Progenitor cell of endocrine pancreas (in vitro differentiated cells): ENCODE measurements around the gene SMIM20. TPM values are rescaled to one million over a fixed set of nuclear protein-coding genes. Genes with fewer than 3 reads are reported as not detected.

Source experiments
- DNase-seq: peaks from one replicate; pipeline ENCODE4 v3.0.0; 2021; ENCODE audit warnings: low spot score; ENCODE audit not compliant: unreplicated experiment
- H3K27ac Mint-ChIP-seq: 2 replicates; pipeline ENCODE4 v1.8.0; 2021; ENCODE audit warnings: mild to moderate bottlenecking, moderate library complexity, mixed read lengths
- H3K27me3 Mint-ChIP-seq: 2 replicates; pipeline ENCODE4 v1.8.0; 2021; ENCODE audit warnings: mixed read lengths
- H3K36me3 Mint-ChIP-seq: 2 replicates; pipeline ENCODE4 v1.8.0; 2022; ENCODE audit warnings: mixed read lengths; ENCODE audit not compliant: insufficient read depth
- H3K4me1 Mint-ChIP-seq: 2 replicates; pipeline ENCODE4 v1.8.0; 2021; ENCODE audit warnings: low read depth, mixed read lengths
- H3K4me3 Mint-ChIP-seq: 2 replicates; pipeline ENCODE4 v1.8.0; 2021; ENCODE audit warnings: low read depth, mild to moderate bottlenecking, moderate library complexity, mixed read lengths
- H3K9me3 Mint-ChIP-seq: 2 replicates; pipeline ENCODE4 v1.8.0; 2021; ENCODE audit warnings: low read depth, mixed read lengths
- CTCF ChIP-seq: fragments of 200-600 bp; sonication (generic); IDR thresholded peaks from one replicate; pipeline ENCODE4 v1.5.0; 2021; ENCODE audit warnings: antibody characterized with exemption, mild to moderate bottlenecking; ENCODE audit not compliant: unreplicated experiment
- total RNA-seq: library from RNA; stranded (reverse); gene quantifications from 2 replicates; pipeline ENCODE4 v1.2.1, GENCODE V29; 2021

SMIM20 gene
- total RNA-seq, 1 donor from 2014 or later = 41.2 TPM

GRCh38 chr4:25969374-25970155 lies 55.5 kb downstream of the SMIM20 start:
- H3K27me3 Mint-ChIP-seq = no peaks in the 10 kb centered on the region
- H3K9me3 Mint-ChIP-seq = no peaks in the 10 kb centered on the region
- no peak overlapping the region for H3K27ac Mint-ChIP-seq
- DNase-seq = no peak
- H3K4me3 Mint-ChIP-seq = no peak overlapping the region
- H3K4me1 Mint-ChIP-seq = peaks cover 6% of the 10 kb centered on the region
- TF ChIP-seq CTCF = no peak
- no peaks in the 10 kb centered on the region for H3K36me3 Mint-ChIP-seq

- no peak overlapping the region for H3K4me3 Mint-ChIP-seq
Measured at GRCh38 chr4:25970226-25970675, 56.2 kb downstream of the SMIM20 start.

GRCh38 chr4:25970691-25971432 lies 56.8 kb downstream of the SMIM20 start:
- H3K27ac Mint-ChIP-seq = no peak overlapping the region
- no peak for TF ChIP-seq CTCF
- no peak overlapping the region for H3K4me3 Mint-ChIP-seq
- no peaks in the 10 kb centered on the region for H3K36me3 Mint-ChIP-seq
- H3K4me1 Mint-ChIP-seq = peaks cover 4% of the 10 kb centered on the region
- no peaks in the 10 kb centered on the region for H3K27me3 Mint-ChIP-seq
- H3K9me3 Mint-ChIP-seq = no peaks in the 10 kb centered on the region
- DNase-seq = no peak

More at GRCh38 chr4:25970226-25970675, 56.2 kb downstream of the SMIM20 start:
- Mint-ChIP-seq H3K27me3 (no peaks in the 10 kb centered on the region), H3K36me3 (no peaks in the 10 kb centered on the region), H3K27ac (no peak overlapping the region), H3K4me1 (peaks cover 6% of the 10 kb centered on the region), H3K9me3 (no peaks in the 10 kb centered on the region)
- no peak for TF ChIP-seq CTCF
- DNase-seq = no peak

DNA sequence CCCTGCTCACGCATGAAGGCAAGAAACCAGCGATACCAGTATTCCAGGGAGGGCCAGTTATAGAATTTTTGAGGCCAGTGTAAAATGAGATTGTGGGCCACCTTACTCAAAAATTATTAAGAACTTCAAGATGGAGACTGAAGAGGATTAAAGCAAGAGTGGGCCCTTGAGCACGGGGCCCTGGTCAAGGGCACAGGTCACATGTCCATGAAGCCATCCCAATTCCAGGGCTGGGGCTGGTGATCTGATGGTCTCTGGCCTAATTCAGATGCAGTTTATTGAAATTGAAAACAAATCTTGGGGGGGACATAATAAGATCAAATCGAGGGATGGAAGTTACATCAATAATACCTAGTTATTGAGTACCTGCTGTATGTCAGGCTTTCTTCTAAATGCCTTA lies 58.3 kb downstream of the SMIM20 start:
- Mint-ChIP-seq H3K9me3 (peaks cover 4% of the 10 kb centered on the region), H3K4me3 (no peak overlapping the region), H3K4me1 (peaks cover under 1% of the 10 kb centered on the region), H3K36me3 (no peaks in the 10 kb centered on the region), H3K27ac (no peak overlapping the region), H3K27me3 (no peaks in the 10 kb centered on the region)
- no peak for DNase-seq
- TF ChIP-seq CTCF = no peak

DNA sequence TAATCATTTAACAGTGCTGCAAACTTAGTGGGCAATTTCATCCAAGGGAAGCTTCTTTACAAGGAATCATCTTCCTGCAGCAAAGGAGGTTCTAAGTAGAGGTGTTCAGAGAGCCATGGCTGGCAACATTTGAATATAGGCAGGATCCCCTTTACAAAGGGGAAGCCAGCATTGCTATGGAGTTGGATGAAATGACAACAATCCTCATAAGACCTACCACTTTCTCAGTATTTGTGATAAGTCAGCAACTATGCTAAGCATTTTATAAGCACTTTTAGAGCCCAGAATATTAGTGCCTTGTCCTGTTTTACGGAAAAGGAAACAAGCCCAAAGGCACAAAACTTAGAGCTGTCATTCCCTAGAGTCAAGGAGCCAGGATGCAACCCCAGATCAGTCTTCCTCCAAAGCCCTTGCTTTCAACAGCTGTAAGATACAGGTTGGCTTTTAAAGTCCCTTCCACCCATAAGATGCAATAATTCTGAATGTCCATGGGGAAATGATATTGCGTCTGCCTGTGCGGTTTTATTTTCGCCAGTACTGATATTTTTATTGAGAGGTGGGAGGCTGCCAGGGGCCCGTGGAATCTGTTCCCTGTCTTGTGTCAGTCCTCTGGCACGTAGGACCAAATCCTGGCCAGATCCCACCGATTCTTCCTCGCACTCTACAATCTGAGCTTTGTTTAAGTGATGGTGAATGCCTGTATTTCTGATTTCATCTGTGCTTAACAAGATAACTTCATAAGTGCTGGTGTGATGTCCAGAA lies 59.1 kb downstream of the SMIM20 start:
- TF ChIP-seq CTCF = no peak
- no peaks in the 10 kb centered on the region for H3K36me3 Mint-ChIP-seq
- H3K9me3 Mint-ChIP-seq = peaks cover 4% of the 10 kb centered on the region

More for the DNA sequence above, 59.1 kb downstream of the SMIM20 start:
- Mint-ChIP-seq H3K4me1 (no peaks in the 10 kb centered on the region), H3K27me3 (no peaks in the 10 kb centered on the region), H3K27ac (no peak overlapping the region), H3K4me3 (no peak overlapping the region)
- DNase-seq = no peak
